ENCODE results near the gene ATP2B2. TPM values are rescaled to one million over a fixed set of nuclear protein-coding genes. Genes with fewer than 3 reads are reported as not detected.

The ATP2B2 gene
- total and polyA plus RNA-seq, 9 of the 15 experiments (the other 6 are each of a cell fraction or from before 2014, with no cell fraction given), result 0.06 TPM; not detected in 8

DNA sequence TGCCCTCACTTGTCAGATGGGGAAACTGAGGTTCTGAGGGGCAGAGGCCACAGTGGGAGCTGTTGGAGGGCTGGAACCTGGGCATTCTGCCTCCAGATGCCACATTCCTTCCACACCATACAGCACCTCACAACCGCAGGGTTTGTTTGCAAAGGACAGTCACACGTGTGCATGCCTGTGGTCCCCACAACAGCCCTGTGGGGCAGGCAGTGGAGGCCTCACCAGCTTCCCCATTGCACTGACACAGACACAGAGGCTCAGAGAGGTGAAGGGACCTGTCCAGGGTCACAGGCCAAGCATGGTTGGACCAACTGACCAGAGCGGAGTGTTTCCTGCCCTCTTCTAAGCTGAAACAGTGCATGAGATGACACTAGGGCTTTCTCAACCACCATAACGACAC lies 109.3 kb downstream of the ATP2B2 start:
- WGBS (ENCODE audit: insufficient coverage, low coverage, missing lambda C conversion rate), result 14% methylated on average over 4 of the region's 4 CpGs
- Histone ChIP-seq H3K79me2 (ENCODE audit: control insufficient read depth, insufficient read depth, low read length) (no peaks in the 10 kb centered on the region), H3K9ac (ENCODE audit: insufficient read depth in 1 of 2, low read depth in 2 of 2, low read length in 2 of 2) (no peak overlapping the region), H4K20me1 (replicated peaks; ENCODE audit: control insufficient read depth, insufficient read depth, low read length) (peaks cover 13% of the 10 kb centered on the region; the same call in 1 of the 2 replicates), H3K4me1 (replicated peaks in 1 of 2; ENCODE audit: control insufficient read depth in 2 of 2, insufficient read depth in 2 of 2, low read length in 2 of 2) (no peaks in the 10 kb centered on the region), H2AFZ (ENCODE audit: low read depth, low read length) (no peak overlapping the region), H3K36me3 (ENCODE audit: control insufficient read depth, insufficient read depth, low read length) (no peaks in the 10 kb centered on the region), H3K4me2 (ENCODE audit: insufficient read depth, low read length) (no peak overlapping the region), H3K9me1 (ENCODE audit: control insufficient read depth, insufficient read depth, low read length) (no peaks in the 10 kb centered on the region), H3K27ac (ENCODE audit: extremely low read depth, low read depth, low read length) (no peak overlapping the region), H3K4me3 (no peak overlapping the region), H3K27me3 (ENCODE audit: control insufficient read depth in 2 of 2, insufficient read depth in 2 of 2, low read length in 2 of 2) (peaks cover 14 to 90% of the 10 kb centered on the region in 2 experiments; a peak in 4 of 5 replicates), H3K9me3 (replicated peaks; ENCODE audit: control insufficient read depth, insufficient read depth, low read depth, low read length) (no peaks in the 10 kb centered on the region)
- POLR2A ChIA-PET, result interaction anchor here (0.6 kb wide), 1 partner anchor 165 kb away, joined by 4 read pairs; no protein-coding TSS in a partner anchor
- in situ Hi-C loops (cut with MboI) (no loop called here), intact Hi-C loops (cut with micrococcal nuclease) (no loop called here)
- TF ChIP-seq KAT2B (IDR thresholded peaks at IDR 0.05; ENCODE audit: low read depth, low read length) (no peak), MAFG (tag; conservative IDR thresholded peaks at IDR 0.05) (no peak), POLR2AphosphoS5 (IDR thresholded peaks at IDR 0.05; ENCODE audit: control insufficient read depth, insufficient read depth, low read depth, low read length) (no peak), ATF1 (CRISPR knock-in tag; IDR thresholded peaks at IDR 0.05) (no peak), ATF1 (tag; IDR thresholded peaks at IDR 0.05) (no peak), ZNF584 (CRISPR knock-in tag; IDR thresholded peaks at IDR 0.05; ENCODE audit: low read depth) (no peak), PCBP2 (IDR thresholded peaks at IDR 0.05; ENCODE audit: low read depth, low read length, poor library complexity, severe bottlenecking) (no peak)
- TF ChIP-seq, protein P1, sequence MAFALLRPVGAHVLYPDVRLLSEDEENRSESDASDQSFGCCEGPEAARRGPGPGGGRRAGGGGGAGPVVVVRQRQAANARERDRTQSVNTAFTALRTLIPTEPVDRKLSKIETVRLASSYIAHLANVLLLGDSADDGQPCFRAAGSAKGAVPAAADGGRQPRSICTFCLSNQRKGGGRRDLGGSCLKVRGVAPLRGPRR (CRISPR knock-in tag; IDR thresholded peaks at IDR 0.05), result no peak
- DNase-seq (ENCODE audit: extremely low read depth in 1 of 4, low spot score in 3 of 4) (no peak), FAIRE-seq (no peak), ATAC-seq (no peak)
- no TSS peak for BruUV-seq (replicated peaks)
- CTCF ChIA-PET (ENCODE audit: low intra/inter-chr PET ratio), result no interaction called here
